Measurements from ENCODE around the gene CD7.
A peak's percentile ranks its signal among the peaks of the same experiment; 100 is the strongest.

CD7 gene

DNA sequence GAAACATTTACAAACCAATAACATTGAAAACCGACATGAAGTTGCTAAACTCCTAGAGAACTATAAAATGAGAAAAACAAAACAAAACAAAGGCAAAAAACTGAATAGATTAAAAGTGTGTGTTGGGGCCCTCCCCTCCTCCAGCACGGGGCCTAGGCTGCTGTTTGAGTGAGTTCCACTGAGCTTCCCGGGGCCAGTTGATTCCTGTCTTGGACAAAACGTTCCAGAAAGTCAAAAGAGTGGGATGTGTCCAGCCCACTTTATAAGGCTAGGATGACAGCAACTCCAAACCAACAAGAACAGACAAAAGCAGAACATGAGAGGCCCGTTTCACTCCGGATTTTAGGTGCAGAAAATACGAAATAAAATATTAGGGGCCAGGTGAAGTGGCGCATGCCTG is 32.3 kb downstream of the CD7 start:
- no peak for TF ChIP-seq ZFP3 (CRISPR knock-in tag; IDR thresholded peaks at IDR 0.05)
- TF ChIP-seq, protein P1, sequence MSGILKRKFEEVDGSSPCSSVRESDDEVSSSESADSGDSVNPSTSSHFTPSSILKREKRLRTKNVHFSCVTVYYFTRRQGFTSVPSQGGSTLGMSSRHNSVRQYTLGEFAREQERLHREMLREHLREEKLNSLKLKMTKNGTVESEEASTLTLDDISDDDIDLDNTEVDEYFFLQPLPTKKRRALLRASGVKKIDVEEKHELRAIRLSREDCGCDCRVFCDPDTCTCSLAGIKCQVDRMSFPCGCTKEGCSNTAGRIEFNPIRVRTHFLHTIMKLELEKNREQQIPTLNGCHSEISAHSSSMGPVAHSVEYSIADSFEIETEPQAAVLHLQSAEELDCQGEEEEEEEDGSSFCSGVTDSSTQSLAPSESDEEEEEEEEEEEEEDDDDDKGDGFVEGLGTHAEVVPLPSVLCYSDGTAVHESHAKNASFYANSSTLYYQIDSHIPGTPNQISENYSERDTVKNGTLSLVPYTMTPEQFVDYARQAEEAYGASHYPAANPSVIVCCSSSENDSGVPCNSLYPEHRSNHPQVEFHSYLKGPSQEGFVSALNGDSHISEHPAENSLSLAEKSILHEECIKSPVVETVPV (CRISPR knock-in tag; IDR thresholded peaks at IDR 0.05), result no peak
- TF ChIP-seq ARNTL (CRISPR knock-in tag; IDR thresholded peaks at IDR 0.05; ENCODE audit: borderline replicate concordance, low read depth), result no peak
- no peak for TF ChIP-seq TOX (CRISPR knock-in tag; IDR thresholded peaks at IDR 0.05; ENCODE audit: borderline replicate concordance)
- no peak for TF ChIP-seq ISL1 (CRISPR knock-in tag; IDR thresholded peaks at IDR 0.05)
- TF ChIP-seq PPARA (CRISPR knock-in tag; IDR thresholded peaks at IDR 0.05; ENCODE audit: borderline replicate concordance), result no peak
- no peak for TF ChIP-seq OSR1 (CRISPR knock-in tag; IDR thresholded peaks at IDR 0.05)
- TF ChIP-seq, protein P2, sequence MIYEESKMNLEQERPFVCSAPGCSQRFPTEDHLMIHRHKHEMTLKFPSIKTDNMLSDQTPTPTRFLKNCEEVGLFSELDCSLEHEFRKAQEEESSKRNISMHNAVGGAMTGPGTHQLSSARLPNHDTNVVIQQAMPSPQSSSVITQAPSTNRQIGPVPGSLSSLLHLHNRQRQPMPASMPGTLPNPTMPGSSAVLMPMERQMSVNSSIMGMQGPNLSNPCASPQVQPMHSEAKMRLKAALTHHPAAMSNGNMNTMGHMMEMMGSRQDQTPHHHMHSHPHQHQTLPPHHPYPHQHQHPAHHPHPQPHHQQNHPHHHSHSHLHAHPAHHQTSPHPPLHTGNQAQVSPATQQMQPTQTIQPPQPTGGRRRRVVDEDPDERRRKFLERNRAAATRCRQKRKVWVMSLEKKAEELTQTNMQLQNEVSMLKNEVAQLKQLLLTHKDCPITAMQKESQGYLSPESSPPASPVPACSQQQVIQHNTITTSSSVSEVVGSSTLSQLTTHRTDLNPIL (CRISPR knock-in tag; IDR thresholded peaks at IDR 0.05; ENCODE audit: low read depth), result no peak
- ATAC-seq, result no peak

DNA sequence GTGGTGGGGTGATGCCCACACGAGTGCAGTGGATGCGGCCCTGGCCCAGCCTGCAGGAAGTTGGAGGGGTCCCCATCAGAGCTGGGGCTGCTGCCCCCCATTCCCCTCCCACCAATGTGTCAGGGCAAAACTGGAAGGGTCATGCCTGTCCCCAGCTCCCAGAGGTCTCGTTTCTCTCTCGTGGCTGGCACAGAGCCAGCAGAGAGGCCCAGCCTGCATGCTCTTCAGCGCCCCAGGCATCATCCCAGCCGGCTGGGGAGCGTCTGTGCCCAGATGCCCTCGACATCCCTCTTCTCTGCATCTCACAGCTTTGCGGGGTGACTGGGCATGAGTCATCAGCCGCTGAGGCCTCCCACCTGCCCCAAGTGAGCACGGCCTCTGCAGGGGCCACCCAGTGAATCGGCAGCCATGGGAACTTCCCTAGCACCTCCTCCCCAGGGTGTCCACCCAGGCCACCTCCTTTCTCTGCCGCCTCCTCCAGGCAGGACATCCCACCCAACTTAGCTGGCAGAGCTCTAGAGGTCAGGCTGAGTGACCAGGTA is 34.1 kb downstream of the CD7 start:
- peak; percentile 84 for ATAC-seq
- no peak; the same call in 1 of the 2 replicates for TF ChIP-seq TCF4 (CRISPR knock-in tag; IDR thresholded peaks at IDR 0.05; ENCODE audit: borderline replicate concordance)
- peak; percentile 36; the same call in 1 of the 2 replicates for TF ChIP-seq ZNF70 (CRISPR knock-in tag; IDR thresholded peaks at IDR 0.05)
- TF ChIP-seq ZC3H10 (CRISPR knock-in tag; IDR thresholded peaks at IDR 0.05), result no peak
- no peak for TF ChIP-seq SNAI2 (CRISPR knock-in tag; IDR thresholded peaks at IDR 0.05)
- TF ChIP-seq CSDC2 (CRISPR knock-in tag; IDR thresholded peaks at IDR 0.05), result 0 out of 2 replicates have a peak, but pooled peaks have one; percentile 66
- no peak for TF ChIP-seq TOX (CRISPR knock-in tag; IDR thresholded peaks at IDR 0.05; ENCODE audit: borderline replicate concordance)
- 0 out of 2 replicates have a peak, but pooled peaks have one; percentile 28 for TF ChIP-seq ZFP3 (CRISPR knock-in tag; IDR thresholded peaks at IDR 0.05)
- TF ChIP-seq, protein P3, sequence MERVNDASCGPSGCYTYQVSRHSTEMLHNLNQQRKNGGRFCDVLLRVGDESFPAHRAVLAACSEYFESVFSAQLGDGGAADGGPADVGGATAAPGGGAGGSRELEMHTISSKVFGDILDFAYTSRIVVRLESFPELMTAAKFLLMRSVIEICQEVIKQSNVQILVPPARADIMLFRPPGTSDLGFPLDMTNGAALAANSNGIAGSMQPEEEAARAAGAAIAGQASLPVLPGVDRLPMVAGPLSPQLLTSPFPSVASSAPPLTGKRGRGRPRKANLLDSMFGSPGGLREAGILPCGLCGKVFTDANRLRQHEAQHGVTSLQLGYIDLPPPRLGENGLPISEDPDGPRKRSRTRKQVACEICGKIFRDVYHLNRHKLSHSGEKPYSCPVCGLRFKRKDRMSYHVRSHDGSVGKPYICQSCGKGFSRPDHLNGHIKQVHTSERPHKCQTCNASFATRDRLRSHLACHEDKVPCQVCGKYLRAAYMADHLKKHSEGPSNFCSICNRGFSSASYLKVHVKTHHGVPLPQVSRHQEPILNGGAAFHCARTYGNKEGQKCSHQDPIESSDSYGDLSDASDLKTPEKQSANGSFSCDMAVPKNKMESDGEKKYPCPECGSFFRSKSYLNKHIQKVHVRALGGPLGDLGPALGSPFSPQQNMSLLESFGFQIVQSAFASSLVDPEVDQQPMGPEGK (CRISPR knock-in tag; IDR thresholded peaks at IDR 0.05; ENCODE audit: borderline replicate concordance), result no peak

DNA sequence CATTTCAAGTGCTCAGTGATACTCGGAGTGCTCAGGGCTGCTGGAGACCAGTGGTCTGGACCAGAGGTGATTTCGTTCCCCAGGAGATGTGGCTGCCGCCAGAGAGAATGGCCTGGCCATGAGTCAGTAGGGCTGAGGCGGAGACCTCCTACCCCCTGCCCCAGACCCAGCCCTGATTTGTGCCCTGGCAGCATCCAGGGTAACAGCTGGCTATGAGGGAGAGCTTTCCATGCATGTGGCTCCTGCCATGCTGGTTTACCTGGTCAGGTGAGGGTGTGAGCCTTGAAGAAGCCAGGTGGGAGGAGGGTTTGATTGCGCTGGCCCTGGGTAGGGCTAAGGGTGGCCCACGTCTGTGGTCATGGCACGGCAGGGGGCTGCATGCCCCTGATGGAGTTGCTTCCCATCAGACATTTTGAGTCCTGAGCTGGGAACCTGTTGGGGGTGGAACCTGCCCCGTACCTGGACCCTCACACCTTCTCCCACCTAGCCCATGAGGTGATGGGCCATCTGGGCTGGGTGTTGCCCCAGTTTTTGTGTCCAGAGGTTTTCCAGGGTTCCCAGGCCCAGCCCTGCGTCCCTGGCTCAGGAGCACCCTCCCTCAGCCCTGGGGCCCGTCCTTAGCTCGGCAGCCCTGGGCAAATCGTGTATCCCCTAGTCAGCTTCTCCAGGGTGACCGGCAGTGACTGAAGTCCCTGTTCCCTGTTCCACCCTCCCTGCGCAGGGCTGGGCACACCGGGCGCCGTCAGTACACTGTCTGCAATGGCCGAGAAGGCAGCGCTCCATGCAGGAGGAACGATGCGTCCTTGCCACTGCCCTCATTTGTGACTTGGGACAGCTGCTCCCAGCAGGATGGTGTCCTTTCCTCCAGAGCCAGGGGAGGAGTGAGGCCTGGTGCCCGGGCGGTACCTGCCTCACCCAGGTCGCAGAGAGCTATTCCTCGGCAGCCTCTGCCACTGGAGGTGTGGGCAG is 34.9 kb downstream of the CD7 start:
- ATAC-seq, result peak; percentile 41
- TF ChIP-seq SNAI2 (CRISPR knock-in tag; IDR thresholded peaks at IDR 0.05) (no peak), ISL1 (CRISPR knock-in tag; IDR thresholded peaks at IDR 0.05) (no peak), ZFP30 (CRISPR knock-in tag; IDR thresholded peaks at IDR 0.05) (no peak), TOX (CRISPR knock-in tag; IDR thresholded peaks at IDR 0.05; ENCODE audit: borderline replicate concordance) (no peak), TCF4 (CRISPR knock-in tag; IDR thresholded peaks at IDR 0.05; ENCODE audit: borderline replicate concordance) (no peak), GLIS3 (CRISPR knock-in tag; IDR thresholded peaks at IDR 0.05) (no peak), BACH2 (CRISPR knock-in tag; IDR thresholded peaks at IDR 0.05; ENCODE audit: borderline replicate concordance) (no peak), ARNTL (CRISPR knock-in tag; IDR thresholded peaks at IDR 0.05; ENCODE audit: borderline replicate concordance, low read depth) (no peak), ZNF8 (CRISPR knock-in tag; IDR thresholded peaks at IDR 0.05) (no peak)
- TF ChIP-seq, protein P4, sequence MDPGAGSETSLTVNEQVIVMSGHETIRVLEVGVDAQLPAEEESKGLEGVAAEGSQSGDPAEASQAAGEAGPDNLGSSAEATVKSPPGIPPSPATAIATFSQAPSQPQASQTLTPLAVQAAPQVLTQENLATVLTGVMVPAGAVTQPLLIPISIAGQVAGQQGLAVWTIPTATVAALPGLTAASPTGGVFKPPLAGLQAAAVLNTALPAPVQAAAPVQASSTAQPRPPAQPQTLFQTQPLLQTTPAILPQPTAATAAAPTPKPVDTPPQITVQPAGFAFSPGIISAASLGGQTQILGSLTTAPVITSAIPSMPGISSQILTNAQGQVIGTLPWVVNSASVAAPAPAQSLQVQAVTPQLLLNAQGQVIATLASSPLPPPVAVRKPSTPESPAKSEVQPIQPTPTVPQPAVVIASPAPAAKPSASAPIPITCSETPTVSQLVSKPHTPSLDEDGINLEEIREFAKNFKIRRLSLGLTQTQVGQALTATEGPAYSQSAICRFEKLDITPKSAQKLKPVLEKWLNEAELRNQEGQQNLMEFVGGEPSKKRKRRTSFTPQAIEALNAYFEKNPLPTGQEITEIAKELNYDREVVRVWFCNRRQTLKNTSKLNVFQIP (CRISPR knock-in tag; IDR thresholded peaks at IDR 0.05; ENCODE audit: borderline replicate concordance, low read depth), result no peak
- TF ChIP-seq, protein P2 (CRISPR knock-in tag; IDR thresholded peaks at IDR 0.05; ENCODE audit: low read depth), result no peak
- TF ChIP-seq, protein P5, sequence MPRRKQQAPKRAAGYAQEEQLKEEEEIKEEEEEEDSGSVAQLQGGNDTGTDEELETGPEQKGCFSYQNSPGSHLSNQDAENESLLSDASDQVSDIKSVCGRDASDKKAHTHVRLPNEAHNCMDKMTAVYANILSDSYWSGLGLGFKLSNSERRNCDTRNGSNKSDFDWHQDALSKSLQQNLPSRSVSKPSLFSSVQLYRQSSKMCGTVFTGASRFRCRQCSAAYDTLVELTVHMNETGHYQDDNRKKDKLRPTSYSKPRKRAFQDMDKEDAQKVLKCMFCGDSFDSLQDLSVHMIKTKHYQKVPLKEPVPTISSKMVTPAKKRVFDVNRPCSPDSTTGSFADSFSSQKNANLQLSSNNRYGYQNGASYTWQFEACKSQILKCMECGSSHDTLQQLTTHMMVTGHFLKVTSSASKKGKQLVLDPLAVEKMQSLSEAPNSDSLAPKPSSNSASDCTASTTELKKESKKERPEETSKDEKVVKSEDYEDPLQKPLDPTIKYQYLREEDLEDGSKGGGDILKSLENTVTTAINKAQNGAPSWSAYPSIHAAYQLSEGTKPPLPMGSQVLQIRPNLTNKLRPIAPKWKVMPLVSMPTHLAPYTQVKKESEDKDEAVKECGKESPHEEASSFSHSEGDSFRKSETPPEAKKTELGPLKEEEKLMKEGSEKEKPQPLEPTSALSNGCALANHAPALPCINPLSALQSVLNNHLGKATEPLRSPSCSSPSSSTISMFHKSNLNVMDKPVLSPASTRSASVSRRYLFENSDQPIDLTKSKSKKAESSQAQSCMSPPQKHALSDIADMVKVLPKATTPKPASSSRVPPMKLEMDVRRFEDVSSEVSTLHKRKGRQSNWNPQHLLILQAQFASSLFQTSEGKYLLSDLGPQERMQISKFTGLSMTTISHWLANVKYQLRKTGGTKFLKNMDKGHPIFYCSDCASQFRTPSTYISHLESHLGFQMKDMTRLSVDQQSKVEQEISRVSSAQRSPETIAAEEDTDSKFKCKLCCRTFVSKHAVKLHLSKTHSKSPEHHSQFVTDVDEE (CRISPR knock-in tag; IDR thresholded peaks at IDR 0.05), result no peak
